Measurements from ENCODE around the gene MT1M. TPM values are rescaled to one million over a fixed set of nuclear protein-coding genes. Genes with fewer than 3 reads are reported as not detected.

Gene MT1M
- total RNA-seq, 2 donors from 2014 or later: 23.2 to 53.6 TPM

DNA sequence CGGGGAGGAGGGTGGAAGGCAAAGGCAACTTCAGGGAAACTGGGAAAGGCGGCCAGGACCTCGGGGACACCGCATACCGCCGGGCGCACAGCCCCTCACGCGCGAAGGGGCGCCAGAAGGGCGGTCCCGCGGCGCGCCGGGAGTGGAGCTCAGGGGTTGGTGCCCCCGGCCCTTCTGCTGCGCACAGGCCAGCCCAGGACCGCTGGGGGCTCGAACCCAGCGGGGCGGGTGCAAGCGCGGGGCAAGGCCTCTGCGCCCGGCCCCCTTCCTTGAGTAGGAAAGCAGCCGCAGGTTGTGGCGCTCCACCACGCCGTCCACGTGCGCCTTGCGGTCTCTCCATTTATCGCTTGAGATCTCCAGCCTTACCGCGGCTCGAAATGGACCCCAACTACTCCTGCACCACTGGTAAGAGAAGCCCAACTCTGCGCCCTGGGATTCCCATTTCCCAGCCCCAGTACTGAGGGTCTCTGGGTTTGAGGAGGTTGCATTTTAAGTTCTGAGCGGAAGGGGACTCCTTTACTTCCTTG lies 3.0 kb downstream of the MT1M start:
- no peaks in the 10 kb centered on the region for H3K36me3 ChIP-seq
- H3K27ac ChIP-seq: no peak overlapping the region
- H3K27me3 ChIP-seq (replicated peaks; ENCODE audit: insufficient read depth): no peaks in the 10 kb centered on the region
- no peaks in the 10 kb centered on the region for H3K9me3 ChIP-seq
- no peak for DNase-seq (ENCODE audit: low spot score)
- H3K4me3 ChIP-seq: peak overlapping the region; percentile 24
- TF ChIP-seq, protein P1, sequence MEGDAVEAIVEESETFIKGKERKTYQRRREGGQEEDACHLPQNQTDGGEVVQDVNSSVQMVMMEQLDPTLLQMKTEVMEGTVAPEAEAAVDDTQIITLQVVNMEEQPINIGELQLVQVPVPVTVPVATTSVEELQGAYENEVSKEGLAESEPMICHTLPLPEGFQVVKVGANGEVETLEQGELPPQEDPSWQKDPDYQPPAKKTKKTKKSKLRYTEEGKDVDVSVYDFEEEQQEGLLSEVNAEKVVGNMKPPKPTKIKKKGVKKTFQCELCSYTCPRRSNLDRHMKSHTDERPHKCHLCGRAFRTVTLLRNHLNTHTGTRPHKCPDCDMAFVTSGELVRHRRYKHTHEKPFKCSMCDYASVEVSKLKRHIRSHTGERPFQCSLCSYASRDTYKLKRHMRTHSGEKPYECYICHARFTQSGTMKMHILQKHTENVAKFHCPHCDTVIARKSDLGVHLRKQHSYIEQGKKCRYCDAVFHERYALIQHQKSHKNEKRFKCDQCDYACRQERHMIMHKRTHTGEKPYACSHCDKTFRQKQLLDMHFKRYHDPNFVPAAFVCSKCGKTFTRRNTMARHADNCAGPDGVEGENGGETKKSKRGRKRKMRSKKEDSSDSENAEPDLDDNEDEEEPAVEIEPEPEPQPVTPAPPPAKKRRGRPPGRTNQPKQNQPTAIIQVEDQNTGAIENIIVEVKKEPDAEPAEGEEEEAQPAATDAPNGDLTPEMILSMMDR (IDR thresholded peaks at IDR 0.05): no peak
- ATAC-seq (ENCODE audit: insufficient number of reproducible peaks, low FRiP score, low read depth): no peak
- peaks cover 5 to 37% of the 10 kb centered on the region in 2 donors for H3K4me1 ChIP-seq (ENCODE audit: control insufficient read depth in 1 of 2, low read depth in 2 of 2)

DNA sequence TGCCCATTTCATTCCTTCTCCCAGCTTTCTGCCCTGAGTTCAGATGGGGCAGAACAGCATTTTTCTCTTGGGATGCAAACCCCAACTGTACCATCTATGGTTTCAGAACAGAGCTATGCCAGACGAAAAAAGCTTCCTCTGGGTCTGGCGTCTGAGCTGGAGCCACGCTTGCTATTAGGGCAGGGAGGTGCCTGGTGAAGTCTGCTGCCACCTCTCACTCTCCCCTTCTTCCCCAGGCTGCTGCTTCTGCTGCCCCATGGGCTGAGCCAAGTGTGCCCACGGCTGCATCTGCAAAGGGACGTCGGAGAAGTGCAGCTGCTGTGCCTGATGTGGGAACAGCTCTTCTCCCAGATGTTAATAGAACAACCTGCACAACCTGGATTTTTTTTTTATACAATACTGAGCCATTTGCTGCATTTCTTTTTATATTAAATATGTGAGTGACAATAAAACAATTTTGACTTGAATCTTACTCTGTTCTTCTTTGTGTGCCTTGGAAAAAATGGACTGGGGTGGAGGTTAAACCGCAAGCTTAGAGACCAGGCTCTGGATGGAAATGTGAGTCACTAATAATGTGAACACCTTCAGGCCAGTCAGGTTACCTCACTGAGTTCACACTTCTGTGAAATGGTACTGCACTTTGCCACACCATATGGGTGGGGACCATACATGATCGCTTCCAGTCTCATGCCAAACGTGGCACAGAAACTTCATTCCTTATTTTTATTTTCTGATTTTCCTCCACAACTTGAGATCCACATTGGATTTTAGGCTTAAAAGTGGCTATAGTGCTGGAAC lies 4.4 kb downstream of the MT1M start:
- no peaks in the 10 kb centered on the region for H3K27me3 ChIP-seq (replicated peaks; ENCODE audit: insufficient read depth)
- no peak for DNase-seq (ENCODE audit: low spot score)
- peaks cover 5 to 37% of the 10 kb centered on the region in 2 donors for H3K4me1 ChIP-seq (ENCODE audit: control insufficient read depth in 1 of 2, low read depth in 2 of 2)
- no peaks in the 10 kb centered on the region for H3K9me3 ChIP-seq
- TF ChIP-seq, protein P1 (IDR thresholded peaks at IDR 0.05): no peak
- no peaks in the 10 kb centered on the region for H3K36me3 ChIP-seq
- no peak overlapping the region for H3K4me3 ChIP-seq
- H3K27ac ChIP-seq: no peak overlapping the region
- ATAC-seq (ENCODE audit: insufficient number of reproducible peaks, low FRiP score, low read depth): no peak

DNA sequence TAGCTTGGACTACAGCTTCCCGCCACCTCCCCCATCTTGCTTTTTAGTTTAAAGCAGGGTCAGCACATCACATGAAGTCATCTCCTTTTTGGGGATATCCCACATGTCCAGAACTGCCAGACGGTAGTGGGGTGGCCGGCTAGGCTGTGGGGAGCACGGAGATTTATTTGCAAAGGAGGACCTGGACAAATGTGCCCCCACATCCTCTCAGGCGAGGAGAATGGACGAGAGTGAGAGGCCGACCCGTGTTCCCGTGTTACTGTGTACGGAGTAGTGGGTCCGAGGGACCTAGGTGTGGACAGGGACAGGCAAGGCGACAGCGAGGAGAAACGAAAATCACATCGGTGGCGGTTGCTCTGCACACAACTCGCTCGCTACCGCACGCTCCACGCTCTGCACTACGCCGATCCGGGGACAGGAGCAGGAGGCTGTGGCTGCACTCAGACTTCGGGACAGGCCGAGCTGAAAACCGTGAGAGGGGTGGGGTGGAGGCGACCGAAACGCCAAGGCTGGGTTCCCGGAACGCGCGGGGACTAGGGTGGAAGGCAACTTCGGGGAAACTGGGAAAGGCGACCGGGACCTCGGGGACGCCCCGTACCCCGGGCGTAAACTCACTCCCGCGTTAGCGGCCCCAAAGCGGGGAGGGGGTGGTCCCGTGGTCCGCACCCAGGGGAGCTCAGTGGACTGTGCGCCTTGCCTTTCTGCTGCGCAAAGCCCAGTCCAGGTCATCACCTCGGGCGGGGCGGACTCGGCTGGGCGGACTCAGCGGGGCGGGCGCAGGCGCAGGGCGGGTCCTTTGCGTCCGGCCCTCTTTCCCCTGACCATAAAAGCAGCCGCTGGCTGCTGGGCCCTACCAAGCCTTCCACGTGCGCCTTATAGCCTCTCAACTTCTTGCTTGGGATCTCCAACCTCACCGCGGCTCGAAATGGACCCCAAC lies 5.6 kb downstream of the MT1M start, which contains the start of gene MT1A:
Gene MT1A, plus strand, starts transcription at position 853 of the 937 bp plus-strand sequence. Its CDS starts 73 bp downstream, at position 926.
- Histone ChIP-seq H3K27me3 (replicated peaks; ENCODE audit: insufficient read depth) (no peaks in the 10 kb centered on the region), H3K4me1 (ENCODE audit: control insufficient read depth in 1 of 2, low read depth in 2 of 2) (peaks cover 5 to 41% of the 10 kb centered on the region in 2 donors), H3K4me3 (peak within 1 kb of the TSS; percentile 75), H3K27ac (peak within 1 kb of the TSS; percentile 68 to 83), H3K9me3 (no peaks in the 10 kb centered on the region), H3K36me3 (no peaks in the 10 kb centered on the region)
- ATAC-seq (ENCODE audit: insufficient number of reproducible peaks, low FRiP score, low read depth) (peak; percentile 59), DNase-seq (ENCODE audit: low spot score) (peak; percentile 52)
- TF ChIP-seq, protein P1 (IDR thresholded peaks at IDR 0.05): no peak

DNA sequence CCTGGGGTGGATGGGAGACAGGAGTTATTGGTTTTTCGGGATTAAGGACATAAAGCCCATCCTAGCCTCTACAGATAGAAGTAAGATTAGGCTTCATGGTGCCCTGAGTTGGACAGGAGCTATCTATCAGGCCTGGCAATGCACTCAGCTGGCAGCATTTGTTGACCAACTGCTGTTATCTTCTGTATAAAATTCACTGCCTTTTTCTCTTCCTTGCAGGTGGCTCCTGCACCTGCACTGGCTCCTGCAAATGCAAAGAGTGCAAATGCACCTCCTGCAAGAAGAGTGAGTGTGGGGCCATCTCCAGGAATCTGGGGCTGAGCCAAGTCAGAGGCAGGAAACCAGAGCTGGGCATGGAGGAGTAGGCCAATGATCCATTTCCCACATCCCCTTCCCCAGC lies 6.6 kb downstream of the MT1M start:
- Histone ChIP-seq H3K4me1 (ENCODE audit: control insufficient read depth in 1 of 2, low read depth in 2 of 2) (peaks cover 8 to 43% of the 10 kb centered on the region in 2 donors), H3K4me3 (no peak overlapping the region), H3K27me3 (replicated peaks; ENCODE audit: insufficient read depth) (no peaks in the 10 kb centered on the region), H3K36me3 (no peaks in the 10 kb centered on the region), H3K27ac (peak overlapping the region in 1 of 2 donors; percentile 83), H3K9me3 (no peaks in the 10 kb centered on the region)
- TF ChIP-seq, protein P1 (IDR thresholded peaks at IDR 0.05): no peak
- no peak for DNase-seq (ENCODE audit: low spot score)
- no peak for ATAC-seq (ENCODE audit: insufficient number of reproducible peaks, low FRiP score, low read depth)
